ENCODE data around the gene CD109.

CD109 gene

DNA sequence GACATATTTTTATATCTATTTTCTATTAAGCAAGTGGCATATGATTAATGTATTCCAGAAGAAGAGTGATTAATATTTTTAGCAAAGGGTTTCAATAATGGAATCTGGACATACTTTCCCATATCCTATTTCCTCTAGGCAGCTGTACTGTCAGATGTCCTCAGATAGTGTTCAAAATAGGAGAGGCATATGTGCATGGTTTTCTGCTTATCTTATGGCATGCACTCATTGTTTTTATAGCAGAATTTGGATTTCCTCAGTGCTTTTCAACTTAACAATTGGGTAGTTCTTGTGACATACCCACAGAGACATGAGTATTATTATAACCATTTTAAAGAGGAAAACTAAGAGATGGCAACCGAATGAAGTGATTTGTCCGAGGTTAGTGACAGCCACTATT, 29.6 kb upstream of the CD109 start:
- Histone ChIP-seq H3K23ac (ENCODE audit: low read length) (no peak overlapping the region), H3K36me3 (ENCODE audit: control insufficient read depth, insufficient read depth, low read length) (no peaks in the 10 kb centered on the region), H3K4me1 (ENCODE audit: control insufficient read depth, low read depth, low read length) (no peaks in the 10 kb centered on the region), H2BK120ac (ENCODE audit: low read depth, low read length) (no peak overlapping the region), H4K5ac (ENCODE audit: low read length) (no peak overlapping the region), H3K18ac (ENCODE audit: low read length) (no peak overlapping the region), H3K9ac (ENCODE audit: low read length) (no peak overlapping the region), H2BK15ac (replicated peaks; ENCODE audit: low read depth) (no peak overlapping the region), H3K4me2 (ENCODE audit: low read length) (no peak overlapping the region), H3K27me3 (ENCODE audit: insufficient read depth, low read length, poor library complexity) (no peaks in the 10 kb centered on the region), H3K56ac (ENCODE audit: low read length) (no peak overlapping the region), H3K27ac (ENCODE audit: low read depth, low read length) (no peak overlapping the region), H3K79me2 (ENCODE audit: control insufficient read depth, insufficient read depth, low read length) (no peaks in the 10 kb centered on the region), H3K79me1 (ENCODE audit: low read length) (no peaks in the 10 kb centered on the region), H4K8ac (ENCODE audit: low read depth, low read length) (no peak overlapping the region), H2AK5ac (ENCODE audit: low read length) (no peak overlapping the region), H3K4me3 (ENCODE audit: low read length) (no peak overlapping the region), H2BK5ac (ENCODE audit: low read length) (no peak overlapping the region), H3K4ac (ENCODE audit: low read depth, low read length) (no peak overlapping the region)
- DNase-seq, result no peak
- WGBS (ENCODE audit: extremely low coverage, insufficient coverage, low lambda C conversion rate), result no CpG with 5 or more reads among the region's 2 CpGs

DNA sequence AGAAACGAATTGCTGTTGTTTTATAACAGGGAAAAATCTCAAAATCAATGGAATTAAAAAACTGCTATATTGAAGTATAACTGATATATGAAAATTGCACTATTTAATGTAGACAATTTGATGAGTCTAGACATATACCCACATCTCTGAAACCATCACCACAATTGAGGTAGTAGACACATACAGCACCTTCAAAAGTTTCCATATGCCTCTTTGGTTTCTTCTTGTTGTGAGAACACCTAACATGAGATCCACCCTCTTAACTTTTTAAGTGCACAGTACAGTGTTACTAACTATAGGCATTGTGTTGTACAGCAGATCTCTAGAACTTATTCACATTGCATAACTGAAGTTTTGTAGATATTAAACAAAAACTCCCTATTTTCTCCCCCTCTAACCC, 28.2 kb upstream of the CD109 start:
- Histone ChIP-seq H2BK120ac (ENCODE audit: low read depth, low read length) (no peak overlapping the region), H3K4me2 (ENCODE audit: low read length) (no peak overlapping the region), H3K4ac (ENCODE audit: low read depth, low read length) (no peak overlapping the region), H2BK15ac (replicated peaks; ENCODE audit: low read depth) (no peak overlapping the region), H3K18ac (ENCODE audit: low read length) (no peak overlapping the region), H3K79me2 (ENCODE audit: control insufficient read depth, insufficient read depth, low read length) (no peaks in the 10 kb centered on the region), H3K4me1 (ENCODE audit: control insufficient read depth, low read depth, low read length) (no peaks in the 10 kb centered on the region), H3K27ac (ENCODE audit: low read depth, low read length) (no peak overlapping the region), H3K9ac (ENCODE audit: low read length) (no peak overlapping the region), H2BK5ac (ENCODE audit: low read length) (no peak overlapping the region), H3K56ac (ENCODE audit: low read length) (no peak overlapping the region), H2AK5ac (ENCODE audit: low read length) (no peak overlapping the region), H4K8ac (ENCODE audit: low read depth, low read length) (no peak overlapping the region), H3K23ac (ENCODE audit: low read length) (no peak overlapping the region), H3K79me1 (ENCODE audit: low read length) (no peaks in the 10 kb centered on the region), H3K27me3 (ENCODE audit: insufficient read depth, low read length, poor library complexity) (no peaks in the 10 kb centered on the region), H4K5ac (ENCODE audit: low read length) (no peak overlapping the region), H3K36me3 (ENCODE audit: control insufficient read depth, insufficient read depth, low read length) (no peaks in the 10 kb centered on the region), H3K4me3 (ENCODE audit: low read length) (no peak overlapping the region)
- no peak for DNase-seq
- WGBS (ENCODE audit: extremely low coverage, insufficient coverage, low lambda C conversion rate), result no CpG with 5 or more reads among the region's 1 CpG

DNA sequence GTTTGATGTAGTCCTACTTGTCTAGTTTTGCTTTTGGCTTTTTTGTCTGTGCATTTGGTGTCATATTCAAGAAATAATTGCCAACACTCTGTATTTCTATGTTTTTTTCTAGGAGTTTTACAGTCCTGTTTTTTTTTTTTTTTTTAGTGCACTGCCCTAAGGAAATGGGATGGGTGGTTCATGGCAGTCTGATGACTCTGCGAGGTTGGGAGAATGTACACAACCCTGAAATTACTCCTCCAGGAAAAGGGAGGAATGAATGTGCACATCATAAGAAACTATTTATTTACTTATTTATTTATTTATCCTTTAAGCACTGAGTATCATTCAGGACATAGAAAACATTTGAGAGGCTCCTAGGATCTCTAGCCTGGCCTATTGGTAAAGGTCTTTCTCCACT, 27.0 kb upstream of the CD109 start:
- no peaks in the 10 kb centered on the region for H3K79me2 ChIP-seq (ENCODE audit: control insufficient read depth, insufficient read depth, low read length)
- H3K4ac ChIP-seq (ENCODE audit: low read depth, low read length), result no peak overlapping the region
- H3K18ac ChIP-seq (ENCODE audit: low read length), result no peak overlapping the region
- no peak overlapping the region for H3K56ac ChIP-seq (ENCODE audit: low read length)
- DNase-seq, result no peak
- no peak overlapping the region for H2AK5ac ChIP-seq (ENCODE audit: low read length)
- WGBS (ENCODE audit: extremely low coverage, insufficient coverage, low lambda C conversion rate), result no CpG with 5 or more reads among the region's 1 CpG
- H4K8ac ChIP-seq (ENCODE audit: low read depth, low read length), result no peak overlapping the region
- no peaks in the 10 kb centered on the region for H3K4me1 ChIP-seq (ENCODE audit: control insufficient read depth, low read depth, low read length)
- H2BK120ac ChIP-seq (ENCODE audit: low read depth, low read length), result no peak overlapping the region
- H3K4me2 ChIP-seq (ENCODE audit: low read length), result no peak overlapping the region
- no peaks in the 10 kb centered on the region for H3K27me3 ChIP-seq (ENCODE audit: insufficient read depth, low read length, poor library complexity)
- H3K79me1 ChIP-seq (ENCODE audit: low read length), result no peaks in the 10 kb centered on the region
- H4K5ac ChIP-seq (ENCODE audit: low read length), result no peak overlapping the region
- H2BK5ac ChIP-seq (ENCODE audit: low read length), result no peak overlapping the region
- H3K23ac ChIP-seq (ENCODE audit: low read length), result no peak overlapping the region
- no peaks in the 10 kb centered on the region for H3K36me3 ChIP-seq (ENCODE audit: control insufficient read depth, insufficient read depth, low read length)
- H3K27ac ChIP-seq (ENCODE audit: low read depth, low read length), result no peak overlapping the region
- H3K9ac ChIP-seq (ENCODE audit: low read length), result no peak overlapping the region
- no peak overlapping the region for H3K4me3 ChIP-seq (ENCODE audit: low read length)
- H2BK15ac ChIP-seq (replicated peaks; ENCODE audit: low read depth), result no peak overlapping the region

DNA sequence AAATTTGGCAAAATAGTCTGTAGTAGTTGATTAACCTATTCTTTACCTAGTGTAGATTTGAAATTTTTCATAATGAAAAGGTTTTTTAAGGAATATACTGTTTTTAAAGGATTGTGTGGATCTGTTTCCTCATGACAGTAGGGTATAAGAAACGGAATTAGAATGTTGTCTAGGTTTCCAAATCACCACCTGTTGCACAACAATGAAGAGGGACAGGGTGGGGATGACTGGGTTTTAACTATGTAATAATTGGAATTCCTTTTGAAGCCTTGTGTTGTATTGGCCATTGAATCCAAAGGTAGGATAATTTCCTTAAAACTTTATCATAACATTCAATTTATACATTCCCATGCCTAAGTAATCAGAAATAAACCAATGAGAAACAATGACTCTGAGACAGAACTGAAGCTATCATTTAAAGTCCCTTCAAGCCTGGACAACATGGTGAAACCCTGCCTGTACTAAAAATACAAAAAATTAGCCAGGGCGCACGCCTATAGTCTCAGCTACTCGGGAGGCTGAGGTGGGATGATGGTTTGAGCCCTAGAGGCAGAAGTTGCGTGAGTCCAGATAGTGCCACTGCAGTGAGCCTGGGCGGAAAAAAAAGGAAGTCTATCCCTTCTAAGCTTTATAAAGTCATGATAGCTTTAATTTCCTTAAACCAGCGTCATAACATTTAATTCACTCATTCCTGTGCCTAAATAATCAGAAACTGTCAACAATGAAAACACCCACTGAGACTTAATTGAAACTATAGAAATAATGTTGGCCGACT, 23.9 kb upstream of the CD109 start:
- WGBS (ENCODE audit: extremely low coverage, insufficient coverage, low lambda C conversion rate), result no CpG with 5 or more reads among the region's 8 CpGs
- H3K9ac ChIP-seq (ENCODE audit: low read length), result no peak overlapping the region
- no peak overlapping the region for H3K23ac ChIP-seq (ENCODE audit: low read length)
- H2AK5ac ChIP-seq (ENCODE audit: low read length), result no peak overlapping the region
- no peak for DNase-seq
- no peaks in the 10 kb centered on the region for H3K36me3 ChIP-seq (ENCODE audit: control insufficient read depth, insufficient read depth, low read length)
- no peak overlapping the region for H3K4ac ChIP-seq (ENCODE audit: low read depth, low read length)
- H3K4me3 ChIP-seq (ENCODE audit: low read length), result no peak overlapping the region
- no peaks in the 10 kb centered on the region for H3K27me3 ChIP-seq (ENCODE audit: insufficient read depth, low read length, poor library complexity)
- no peaks in the 10 kb centered on the region for H3K79me1 ChIP-seq (ENCODE audit: low read length)
- H3K18ac ChIP-seq (ENCODE audit: low read length), result no peak overlapping the region
- no peaks in the 10 kb centered on the region for H3K4me1 ChIP-seq (ENCODE audit: control insufficient read depth, low read depth, low read length)
- H4K8ac ChIP-seq (ENCODE audit: low read depth, low read length), result no peak overlapping the region
- H3K56ac ChIP-seq (ENCODE audit: low read length), result no peak overlapping the region
- no peaks in the 10 kb centered on the region for H3K79me2 ChIP-seq (ENCODE audit: control insufficient read depth, insufficient read depth, low read length)
- H3K4me2 ChIP-seq (ENCODE audit: low read length), result no peak overlapping the region
- no peak overlapping the region for H4K5ac ChIP-seq (ENCODE audit: low read length)
- no peak overlapping the region for H2BK120ac ChIP-seq (ENCODE audit: low read depth, low read length)
- H3K27ac ChIP-seq (ENCODE audit: low read depth, low read length), result no peak overlapping the region
- H2BK5ac ChIP-seq (ENCODE audit: low read length), result no peak overlapping the region
- no peak overlapping the region for H2BK15ac ChIP-seq (replicated peaks; ENCODE audit: low read depth)

- Histone ChIP-seq H3K4me3 (ENCODE audit: low read length) (no peak overlapping the region), H3K56ac (ENCODE audit: low read length) (no peak overlapping the region), H3K36me3 (ENCODE audit: control insufficient read depth, insufficient read depth, low read length) (no peaks in the 10 kb centered on the region), H3K27ac (ENCODE audit: low read depth, low read length) (no peak overlapping the region), H3K4me1 (ENCODE audit: control insufficient read depth, low read depth, low read length) (no peaks in the 10 kb centered on the region), H3K4ac (ENCODE audit: low read depth, low read length) (no peak overlapping the region), H3K79me2 (ENCODE audit: control insufficient read depth, insufficient read depth, low read length) (no peaks in the 10 kb centered on the region), H4K8ac (ENCODE audit: low read depth, low read length) (no peak overlapping the region), H2BK5ac (ENCODE audit: low read length) (no peak overlapping the region), H2BK15ac (replicated peaks; ENCODE audit: low read depth) (no peak overlapping the region), H3K9ac (ENCODE audit: low read length) (no peak overlapping the region), H3K27me3 (ENCODE audit: insufficient read depth, low read length, poor library complexity) (no peaks in the 10 kb centered on the region), H4K5ac (ENCODE audit: low read length) (no peak overlapping the region), H3K4me2 (ENCODE audit: low read length) (no peak overlapping the region), H2AK5ac (ENCODE audit: low read length) (no peak overlapping the region), H3K18ac (ENCODE audit: low read length) (no peak overlapping the region), H3K79me1 (ENCODE audit: low read length) (no peaks in the 10 kb centered on the region), H3K23ac (ENCODE audit: low read length) (no peak overlapping the region), H2BK120ac (ENCODE audit: low read depth, low read length) (no peak overlapping the region)
- no CpG with 5 or more reads among the region's 4 CpGs for WGBS (ENCODE audit: extremely low coverage, insufficient coverage, low lambda C conversion rate)
- peak; percentile 70 for DNase-seq
Measured at GRCh38 chr6:73675466-73676098, 20.4 kb upstream of the CD109 start.

All from mesendoderm (in vitro differentiated cells).